Esophagus squamous epithelium (tissue), 4 donors: ENCODE results near the gene OAS3.

Source experiments
- POLR2A ChIP-seq, 4 donors: fragments of 450-650 bp; IDR thresholded peaks; one replicate each; pipeline ENCODE4 v1.6.1; 2017; ENCODE audit warnings: antibody characterized with exemption in 4 of 4, mild to moderate bottlenecking in 4 of 4, moderate library complexity in 3 of 4
- TF ChIP-seq, protein P1 (sequence below), 6 experiments: fragments of 450-650 bp in 4 of 6; fragments of 200-600 bp in 2 of 6; sonication (generic) in 2 of 6; IDR thresholded peaks; one replicate each; pipeline ENCODE4 v1.5.1; 2016 to 2019; ENCODE audit warnings: antibody characterized with exemption in 6 of 6, mild to moderate bottlenecking in 4 of 6, moderate library complexity in 4 of 6

DNA sequence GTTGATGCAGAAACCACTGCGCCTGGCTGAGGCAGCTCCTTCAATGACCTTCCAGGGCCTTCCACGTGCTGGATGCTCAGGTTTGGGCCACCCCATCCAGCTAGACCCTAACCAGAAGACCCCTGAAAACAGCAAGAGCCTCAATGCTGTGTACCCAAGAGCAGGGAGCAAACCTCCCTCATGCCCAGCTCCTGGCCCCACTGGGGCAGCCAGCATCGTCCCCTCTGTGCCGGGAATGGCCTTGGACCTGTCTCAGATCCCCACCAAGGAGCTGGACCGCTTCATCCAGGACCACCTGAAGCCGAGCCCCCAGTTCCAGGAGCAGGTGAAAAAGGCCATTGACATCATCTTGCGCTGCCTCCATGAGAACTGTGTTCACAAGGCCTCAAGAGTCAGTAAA, 10.5 kb downstream of the OAS3 start:
- TF ChIP-seq, protein P1, sequence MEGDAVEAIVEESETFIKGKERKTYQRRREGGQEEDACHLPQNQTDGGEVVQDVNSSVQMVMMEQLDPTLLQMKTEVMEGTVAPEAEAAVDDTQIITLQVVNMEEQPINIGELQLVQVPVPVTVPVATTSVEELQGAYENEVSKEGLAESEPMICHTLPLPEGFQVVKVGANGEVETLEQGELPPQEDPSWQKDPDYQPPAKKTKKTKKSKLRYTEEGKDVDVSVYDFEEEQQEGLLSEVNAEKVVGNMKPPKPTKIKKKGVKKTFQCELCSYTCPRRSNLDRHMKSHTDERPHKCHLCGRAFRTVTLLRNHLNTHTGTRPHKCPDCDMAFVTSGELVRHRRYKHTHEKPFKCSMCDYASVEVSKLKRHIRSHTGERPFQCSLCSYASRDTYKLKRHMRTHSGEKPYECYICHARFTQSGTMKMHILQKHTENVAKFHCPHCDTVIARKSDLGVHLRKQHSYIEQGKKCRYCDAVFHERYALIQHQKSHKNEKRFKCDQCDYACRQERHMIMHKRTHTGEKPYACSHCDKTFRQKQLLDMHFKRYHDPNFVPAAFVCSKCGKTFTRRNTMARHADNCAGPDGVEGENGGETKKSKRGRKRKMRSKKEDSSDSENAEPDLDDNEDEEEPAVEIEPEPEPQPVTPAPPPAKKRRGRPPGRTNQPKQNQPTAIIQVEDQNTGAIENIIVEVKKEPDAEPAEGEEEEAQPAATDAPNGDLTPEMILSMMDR (IDR thresholded peaks at IDR 0.05): no peak
- no peak for TF ChIP-seq POLR2A (IDR thresholded peaks at IDR 0.05)
